ENCODE results near the gene RHBG. TPM values are rescaled to one million over a fixed set of nuclear protein-coding genes. Genes with fewer than 3 reads are reported as not detected.

RHBG gene
- total RNA-seq, 1 experiment from 2014 or later = 4.0 TPM

DNA sequence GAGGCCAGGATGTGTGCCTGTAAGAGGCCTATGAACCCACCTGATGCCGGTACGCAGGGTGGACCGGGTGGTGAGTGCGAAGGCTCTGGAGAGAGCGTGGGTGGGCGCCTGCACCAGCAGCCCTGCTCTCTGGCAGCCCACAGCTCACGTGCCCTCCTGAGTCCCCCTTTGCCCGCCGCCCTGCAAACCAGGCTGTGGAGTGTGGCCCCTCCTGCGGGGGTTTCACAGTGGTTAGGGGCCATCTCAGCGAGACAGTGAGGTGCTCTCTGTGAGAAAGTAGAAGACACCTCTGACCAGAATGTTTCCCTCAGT, 22.3 kb downstream of the RHBG start:
- Histone ChIP-seq H3K4me3 (no peak overlapping the region), H2AFZ (no peak overlapping the region), H3K9me2 (ENCODE audit: insufficient read depth) (no peaks in the 10 kb centered on the region), H3K36me3 (ENCODE audit: low read depth) (no peaks in the 10 kb centered on the region), H3F3A (ENCODE audit: insufficient read depth, low read depth) (no peaks in the 10 kb centered on the region), H3K27me3 (ENCODE audit: insufficient read depth, low read depth) (no peaks in the 10 kb centered on the region), H3K9me3 (ENCODE audit: insufficient read depth, low read depth) (no peaks in the 10 kb centered on the region), H4K20me1 (ENCODE audit: insufficient read depth) (no peaks in the 10 kb centered on the region), H3K79me2 (ENCODE audit: low read depth) (no peaks in the 10 kb centered on the region), H3K4me1 (replicated peaks; ENCODE audit: insufficient read depth) (no peaks in the 10 kb centered on the region), H3K4me2 (no peak overlapping the region), H3K27ac (no peak overlapping the region)
- CTCF ChIA-PET = no interaction called here
- POLR2A ChIA-PET (ENCODE audit: unreplicated experiment) = no interaction called here
- intact Hi-C loops (cut with micrococcal nuclease; ENCODE audit: unreplicated experiment) = no loop called here
- no peak for DNase-seq
- TF ChIP-seq EZH2 (IDR thresholded peaks at IDR 0.05; ENCODE audit: low read depth) = no peak
- TF ChIP-seq, protein P1, sequence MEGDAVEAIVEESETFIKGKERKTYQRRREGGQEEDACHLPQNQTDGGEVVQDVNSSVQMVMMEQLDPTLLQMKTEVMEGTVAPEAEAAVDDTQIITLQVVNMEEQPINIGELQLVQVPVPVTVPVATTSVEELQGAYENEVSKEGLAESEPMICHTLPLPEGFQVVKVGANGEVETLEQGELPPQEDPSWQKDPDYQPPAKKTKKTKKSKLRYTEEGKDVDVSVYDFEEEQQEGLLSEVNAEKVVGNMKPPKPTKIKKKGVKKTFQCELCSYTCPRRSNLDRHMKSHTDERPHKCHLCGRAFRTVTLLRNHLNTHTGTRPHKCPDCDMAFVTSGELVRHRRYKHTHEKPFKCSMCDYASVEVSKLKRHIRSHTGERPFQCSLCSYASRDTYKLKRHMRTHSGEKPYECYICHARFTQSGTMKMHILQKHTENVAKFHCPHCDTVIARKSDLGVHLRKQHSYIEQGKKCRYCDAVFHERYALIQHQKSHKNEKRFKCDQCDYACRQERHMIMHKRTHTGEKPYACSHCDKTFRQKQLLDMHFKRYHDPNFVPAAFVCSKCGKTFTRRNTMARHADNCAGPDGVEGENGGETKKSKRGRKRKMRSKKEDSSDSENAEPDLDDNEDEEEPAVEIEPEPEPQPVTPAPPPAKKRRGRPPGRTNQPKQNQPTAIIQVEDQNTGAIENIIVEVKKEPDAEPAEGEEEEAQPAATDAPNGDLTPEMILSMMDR (conservative IDR thresholded peaks at IDR 0.05) = no peak
- BruUV-seq (replicated peaks) = no TSS peak

DNA sequence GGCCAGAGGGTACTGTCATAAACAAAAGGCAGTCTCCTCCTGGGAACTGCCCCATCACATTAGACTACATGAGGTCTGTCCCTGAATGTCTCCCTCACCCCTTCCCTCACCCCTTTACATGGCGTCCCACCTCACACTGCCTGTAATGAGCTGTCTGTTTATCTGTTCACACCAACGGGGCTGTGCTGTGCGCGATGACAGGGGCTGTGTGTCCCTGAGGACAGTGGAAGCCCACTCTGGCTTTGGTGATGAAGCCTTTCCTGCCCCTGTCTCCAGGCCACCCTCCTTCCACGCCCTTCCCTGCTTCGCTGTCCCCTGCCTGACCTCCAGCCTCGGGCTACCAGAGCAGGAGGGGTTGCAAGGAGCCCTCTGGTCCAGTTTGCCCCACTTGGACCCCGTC, 22.7 kb downstream of the RHBG start:
- no peak overlapping the region for H3K4me2 ChIP-seq
- ChIA-PET CTCF (no interaction called here), POLR2A (ENCODE audit: unreplicated experiment) (no interaction called here)
- no peaks in the 10 kb centered on the region for H3K9me3 ChIP-seq (ENCODE audit: insufficient read depth, low read depth)
- no peak overlapping the region for H3K27ac ChIP-seq
- H3K36me3 ChIP-seq (ENCODE audit: low read depth) = no peaks in the 10 kb centered on the region
- H3K79me2 ChIP-seq (ENCODE audit: low read depth) = no peaks in the 10 kb centered on the region
- no peak overlapping the region for H2AFZ ChIP-seq
- no peak for DNase-seq
- no peaks in the 10 kb centered on the region for H4K20me1 ChIP-seq (ENCODE audit: insufficient read depth)
- TF ChIP-seq EZH2 (IDR thresholded peaks at IDR 0.05; ENCODE audit: low read depth) = no peak
- TF ChIP-seq, protein P1 (conservative IDR thresholded peaks at IDR 0.05) = no peak
- no peaks in the 10 kb centered on the region for H3K27me3 ChIP-seq (ENCODE audit: insufficient read depth, low read depth)
- H3F3A ChIP-seq (ENCODE audit: insufficient read depth, low read depth) = no peaks in the 10 kb centered on the region
- no TSS peak for BruUV-seq (replicated peaks)
- intact Hi-C loops (cut with micrococcal nuclease; ENCODE audit: unreplicated experiment) = no loop called here
- no peak overlapping the region for H3K4me3 ChIP-seq
- H3K9me2 ChIP-seq (ENCODE audit: insufficient read depth) = no peaks in the 10 kb centered on the region
- no peaks in the 10 kb centered on the region for H3K4me1 ChIP-seq (replicated peaks; ENCODE audit: insufficient read depth)

DNA sequence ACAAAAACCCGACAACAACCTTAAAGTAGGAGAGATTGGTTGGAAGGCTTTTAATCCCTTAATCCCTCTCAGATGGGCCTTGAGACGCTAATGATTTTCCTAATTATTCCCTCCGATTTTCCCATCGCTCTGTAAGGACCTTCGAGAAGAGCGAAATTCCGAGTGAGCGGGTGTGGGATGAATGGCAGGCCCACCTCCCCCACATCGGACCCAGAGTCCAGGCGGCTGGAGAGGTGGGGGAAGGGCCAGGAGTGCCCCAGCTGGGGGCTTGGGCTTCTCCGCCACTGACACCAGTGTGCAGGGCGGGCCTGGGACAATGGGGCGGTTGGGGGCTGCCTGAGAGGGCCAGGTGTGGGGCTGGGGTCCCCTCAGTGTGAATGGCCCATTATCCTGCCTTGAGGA, 23.4 kb downstream of the RHBG start:
- Histone ChIP-seq H4K20me1 (ENCODE audit: insufficient read depth) (no peaks in the 10 kb centered on the region), H3K79me2 (ENCODE audit: low read depth) (no peaks in the 10 kb centered on the region), H3F3A (ENCODE audit: insufficient read depth, low read depth) (no peaks in the 10 kb centered on the region), H3K4me2 (no peak overlapping the region), H2AFZ (no peak overlapping the region), H3K27me3 (ENCODE audit: insufficient read depth, low read depth) (no peaks in the 10 kb centered on the region), H3K36me3 (ENCODE audit: low read depth) (no peaks in the 10 kb centered on the region), H3K27ac (no peak overlapping the region), H3K9me3 (ENCODE audit: insufficient read depth, low read depth) (no peaks in the 10 kb centered on the region), H3K4me1 (replicated peaks; ENCODE audit: insufficient read depth) (no peaks in the 10 kb centered on the region), H3K4me3 (no peak overlapping the region), H3K9me2 (ENCODE audit: insufficient read depth) (no peaks in the 10 kb centered on the region)
- BruUV-seq (replicated peaks) = no TSS peak
- intact Hi-C loops (cut with micrococcal nuclease; ENCODE audit: unreplicated experiment) = no loop called here
- ChIA-PET POLR2A (ENCODE audit: unreplicated experiment) (no interaction called here), CTCF (no interaction called here)
- DNase-seq = no peak
- TF ChIP-seq, protein P1 (conservative IDR thresholded peaks at IDR 0.05) = no peak
- TF ChIP-seq EZH2 (IDR thresholded peaks at IDR 0.05; ENCODE audit: low read depth) = no peak
